SH-SY5Y (cell line): ENCODE measurements around the gene ERMAP.

Source experiments
- GATA2 ChIP-seq: IDR thresholded peaks from 2 replicates; pipeline ENCODE4 v1.6.1; 2011; ENCODE audit warnings: mild to moderate bottlenecking, low read depth, low read length
- GATA3 ChIP-seq: IDR thresholded peaks from 2 replicates; pipeline ENCODE4 v1.6.1; 2011; ENCODE audit warnings: low read depth, mild to moderate bottlenecking, low read length, moderate library complexity

ERMAP gene

GRCh38 chr1:42830631-42831030, 13.7 kb downstream of the ERMAP start:
- no peak for TF ChIP-seq GATA3
- TF ChIP-seq GATA2 = no peak

GRCh38 chr1:42831273-42831672, 14.4 kb downstream of the ERMAP start:
- TF ChIP-seq GATA3 = no peak
- TF ChIP-seq GATA2 = no peak

GRCh38 chr1:42832641-42833240, 15.8 kb downstream of the ERMAP start:
- TF ChIP-seq GATA3 = no peak
- TF ChIP-seq GATA2 = no peak

- TF ChIP-seq GATA3 (no peak), GATA2 (no peak)
These were observed 17.1 kb downstream of the ERMAP start for GRCh38 chr1:42833981-42834380.

GRCh38 chr1:42834803-42835202, 17.9 kb downstream of the ERMAP start:
- TF ChIP-seq GATA3 = no peak
- no peak; the same call in 1 of the 2 replicates for TF ChIP-seq GATA2

GRCh38 chr1:42835422-42835821, 18.5 kb downstream of the ERMAP start:
- no peak for TF ChIP-seq GATA3
- TF ChIP-seq GATA2 = no peak

- no peak for TF ChIP-seq GATA3
- no peak for TF ChIP-seq GATA2
These were observed 20.8 kb downstream of the ERMAP start for GRCh38 chr1:42837709-42838108.

GRCh38 chr1:42838482-42839190, 21.7 kb downstream of the ERMAP start:
- no peak for TF ChIP-seq GATA3
- no peak for TF ChIP-seq GATA2

GRCh38 chr1:42841010-42841409, 24.1 kb downstream of the ERMAP start:
- TF ChIP-seq GATA3 (no peak), GATA2 (no peak)

- TF ChIP-seq GATA3 (no peak), GATA2 (no peak)
These were observed 24.7 kb downstream of the ERMAP start for GRCh38 chr1:42841440-42842147.

- TF ChIP-seq GATA2 (no peak), GATA3 (no peak)
These were observed 27.7 kb downstream of the ERMAP start for GRCh38 chr1:42844592-42845140.

- TF ChIP-seq GATA3 (no peak), GATA2 (no peak)
These were observed 28.3 kb downstream of the ERMAP start for GRCh38 chr1:42845193-42845592.

GRCh38 chr1:42845866-42846256, 28.9 kb downstream of the ERMAP start:
- TF ChIP-seq GATA3 (no peak), GATA2 (no peak)

GRCh38 chr1:42846257-42847110, 29.6 kb downstream of the ERMAP start, which contains the start of gene ZNF691:
TSS of gene ZNF691 (plus strand) at chr1:42846613. CDS start at chr1:42849659, 3,046 bp downstream.
- TF ChIP-seq GATA2 = no peak
- TF ChIP-seq GATA3 = no peak
